GM12891 (cell line): ENCODE results near the gene CCNA2.

Source experiments
- DNase-seq: peaks from one replicate; pipeline ENCODE4 v3.0.0; 2011; ENCODE audit warnings: low spot score; ENCODE audit not compliant: insufficient read length
- FAIRE-seq: peaks from 2 replicates; lab custom pipeline; 2011; peaks lifted over from hg19 to GRCh38; lab: Jason Lieb, UNC
- PAX5 ChIP-seq: IDR thresholded peaks from 2 replicates; pipeline ENCODE4 v1.6.1; 2011; ENCODE audit warnings: low read length, moderate library complexity, mild to moderate bottlenecking; ENCODE audit not compliant: insufficient read depth, severe bottlenecking
- POLR2A ChIP-seq: IDR thresholded peaks from 2 replicates; pipeline ENCODE4 v1.6.1; 2011; ENCODE audit warnings: low read depth, low read length, control low read depth
- POLR2AphosphoS5 ChIP-seq: IDR thresholded peaks from 2 replicates; pipeline ENCODE4 v1.6.1; 2011; ENCODE audit warnings: low read depth, low read length, control low read depth
- POU2F2 ChIP-seq: IDR thresholded peaks from 2 replicates; pipeline ENCODE4 v1.6.1; 2011; ENCODE audit warnings: low read depth, mild to moderate bottlenecking, control low read depth, low read length, moderate library complexity
- SPI1 ChIP-seq: IDR thresholded peaks from 2 replicates; pipeline ENCODE4 v1.6.1; 2011; ENCODE audit warnings: low read depth, low read length, control low read depth
- TAF1 ChIP-seq: IDR thresholded peaks from 2 replicates; pipeline ENCODE4 v1.6.1; 2011; ENCODE audit warnings: low read depth, low read length, control low read depth

The CCNA2 gene

DNA sequence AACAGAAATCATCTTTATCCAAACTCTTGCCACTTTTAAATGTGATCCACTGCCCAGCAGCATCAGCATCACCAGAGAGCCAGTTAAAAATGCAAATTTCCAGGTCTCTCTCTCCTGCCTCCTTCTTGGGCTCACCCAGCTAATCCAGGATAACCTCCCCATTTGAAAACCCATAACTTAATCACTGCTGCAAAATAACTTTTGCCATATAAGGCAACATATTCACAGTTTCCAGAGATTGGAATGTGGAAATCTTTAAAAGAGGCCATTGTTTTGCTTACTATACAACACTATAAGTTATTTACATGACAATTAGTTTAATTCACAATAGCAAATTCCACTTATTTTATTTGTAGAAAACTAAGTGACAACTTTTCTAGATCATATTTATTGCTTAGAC lies 27.4 kb downstream of the CCNA2 start:
- DNase-seq (no peak), FAIRE-seq (no peak)
- TF ChIP-seq POLR2AphosphoS5 (no peak), TAF1 (no peak)

- FAIRE-seq (no peak), DNase-seq (no peak)
- TF ChIP-seq POLR2AphosphoS5, result no peak
- no peak for TF ChIP-seq PAX5
- no peak for TF ChIP-seq POLR2A
- no peak for TF ChIP-seq POU2F2
- TF ChIP-seq SPI1, result no peak
- TF ChIP-seq TAF1, result no peak
Observed at GRCh38 chr4:121794505-121795188, 29.0 kb downstream of the CCNA2 start.

GRCh38 chr4:121792966-121793365 lies 30.7 kb downstream of the CCNA2 start:
- TF ChIP-seq POLR2A, result no peak
- TF ChIP-seq POLR2AphosphoS5, result no peak
- no peak for DNase-seq
- FAIRE-seq, result no peak

GRCh38 chr4:121791481-121791880 lies 32.2 kb downstream of the CCNA2 start:
- DNase-seq (no peak), FAIRE-seq (no peak)
- TF ChIP-seq PAX5 (no peak), SPI1 (no peak), POLR2A (no peak), POLR2AphosphoS5 (no peak), POU2F2 (no peak), TAF1 (no peak)

- no peak for TF ChIP-seq SPI1
- TF ChIP-seq TAF1, result no peak
- TF ChIP-seq POLR2A, result no peak
- no peak for TF ChIP-seq POLR2AphosphoS5
- no peak for TF ChIP-seq PAX5
- no peak for TF ChIP-seq POU2F2
- DNase-seq (no peak), FAIRE-seq (no peak)
Observed at GRCh38 chr4:121790976-121791375, 32.7 kb downstream of the CCNA2 start.

DNA sequence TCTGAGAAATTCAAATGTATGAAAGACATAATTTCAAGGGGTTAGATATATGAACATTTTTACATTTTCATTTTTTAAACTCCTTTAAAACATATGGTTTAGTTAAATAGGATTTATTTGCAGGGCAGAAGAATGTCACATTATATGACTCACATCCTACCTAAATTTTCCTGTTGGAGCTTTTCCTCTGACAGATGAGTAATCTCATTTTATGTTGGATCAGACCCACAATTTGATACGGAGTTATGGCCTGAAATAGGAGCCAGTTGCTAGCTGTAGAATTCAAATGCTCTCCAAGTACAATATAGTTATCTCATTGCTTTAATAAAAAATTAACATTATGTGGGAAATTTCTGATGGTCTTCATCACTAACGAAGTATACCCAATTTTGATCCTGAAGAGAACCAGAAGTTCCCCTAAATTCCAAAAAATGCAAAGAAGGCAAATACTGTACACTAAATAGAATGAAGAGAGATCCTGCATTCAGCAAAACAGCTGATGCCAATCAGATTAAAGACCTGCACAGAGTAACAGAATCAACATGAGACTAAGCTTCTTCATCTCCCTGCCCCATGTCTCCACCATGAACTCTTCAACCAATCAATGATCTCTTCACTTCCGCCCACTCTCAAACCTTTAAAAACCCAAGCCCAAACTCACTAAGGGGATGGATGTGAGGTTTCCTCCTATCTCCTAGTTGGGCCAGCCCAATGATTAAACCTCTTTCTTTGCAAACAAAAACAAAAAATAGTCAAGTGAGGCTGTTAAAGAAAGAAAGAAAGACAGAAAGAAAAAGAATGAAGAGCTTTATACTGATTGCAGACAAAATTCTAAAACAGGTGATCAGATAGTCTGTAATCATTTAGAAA lies 33.5 kb downstream of the CCNA2 start:
- DNase-seq (no peak), FAIRE-seq (no peak)
- no peak for TF ChIP-seq TAF1
- no peak for TF ChIP-seq PAX5
- TF ChIP-seq SPI1, result no peak
- TF ChIP-seq POU2F2, result no peak
- TF ChIP-seq POLR2AphosphoS5, result no peak
- TF ChIP-seq POLR2A, result no peak

GRCh38 chr4:121789455-121789854 lies 34.2 kb downstream of the CCNA2 start:
- TF ChIP-seq POLR2AphosphoS5, result no peak
- TF ChIP-seq SPI1, result no peak
- no peak for TF ChIP-seq PAX5
- no peak for TF ChIP-seq POU2F2
- no peak for TF ChIP-seq POLR2A
- TF ChIP-seq TAF1, result no peak
- FAIRE-seq (no peak), DNase-seq (no peak)

DNA sequence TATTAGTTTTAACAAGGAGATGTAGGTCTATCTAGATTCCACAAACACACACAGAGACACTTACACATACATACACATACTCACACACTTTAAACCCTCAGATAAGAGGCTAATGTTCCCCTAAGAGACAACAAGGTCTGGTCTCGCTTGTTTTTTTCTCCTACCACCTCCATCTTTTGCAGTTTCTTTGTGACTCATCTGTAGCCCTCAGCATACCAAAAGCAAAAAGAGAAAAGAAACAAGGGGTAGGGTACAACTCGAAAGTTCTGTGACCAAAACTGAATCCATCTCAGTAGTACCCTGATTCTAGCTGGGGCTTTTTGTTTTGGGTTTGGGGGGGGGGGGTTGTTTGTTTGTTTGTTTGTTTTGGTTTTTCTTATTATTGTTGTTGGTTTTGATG lies 34.8 kb downstream of the CCNA2 start:
- TF ChIP-seq TAF1 (no peak), PAX5 (no peak), POLR2AphosphoS5 (no peak), POLR2A (no peak), SPI1 (no peak), POU2F2 (no peak)
- no peak for FAIRE-seq
- DNase-seq, result no peak

DNA sequence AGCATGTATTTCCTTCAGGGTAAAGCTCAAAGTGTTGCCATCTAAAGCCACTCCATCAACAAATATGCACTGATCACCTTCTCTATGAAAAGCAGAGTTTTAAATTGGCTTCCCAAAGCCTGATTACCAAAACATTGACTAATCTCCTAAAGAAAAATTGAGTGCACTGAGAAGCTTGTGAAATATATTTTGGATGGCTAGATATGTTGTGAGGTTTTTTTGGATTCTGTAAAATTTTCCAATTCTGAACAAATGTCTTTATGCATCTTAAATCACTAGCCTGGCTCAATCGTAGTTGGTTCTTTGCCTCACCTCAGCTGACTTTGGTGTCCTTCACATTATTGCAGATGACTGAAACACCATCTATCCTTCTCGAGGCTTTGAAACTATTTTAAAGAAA lies 37.5 kb downstream of the CCNA2 start:
- FAIRE-seq, result no peak
- TF ChIP-seq POLR2AphosphoS5 (no peak), POU2F2 (no peak), TAF1 (no peak), SPI1 (no peak), POLR2A (no peak), PAX5 (no peak)

DNA sequence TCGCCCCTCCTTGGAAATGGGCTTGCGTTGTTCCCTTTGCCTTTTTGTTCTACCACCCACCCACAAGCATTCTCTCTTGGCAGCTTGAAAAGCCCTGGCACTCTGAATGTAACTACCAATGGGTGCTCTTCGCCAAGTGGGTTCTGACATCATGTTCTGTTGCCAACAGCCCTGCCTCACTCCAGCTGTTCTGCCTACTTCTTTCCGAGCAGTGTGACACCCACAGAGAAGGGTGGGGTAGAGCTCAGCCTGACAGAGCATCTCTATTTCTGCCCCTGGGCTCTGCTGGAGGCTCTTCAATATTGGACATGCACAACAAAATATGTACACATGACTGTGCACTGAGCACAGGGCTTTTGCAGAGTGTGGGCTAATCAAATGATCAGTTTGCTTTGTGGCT lies 38.2 kb downstream of the CCNA2 start:
- TF ChIP-seq PAX5 (no peak), POLR2A (no peak)
- FAIRE-seq, result no peak
- DNase-seq, result no peak

More for the DNA sequence above, 37.5 kb downstream of the CCNA2 start:
- DNase-seq, result no peak

DNA sequence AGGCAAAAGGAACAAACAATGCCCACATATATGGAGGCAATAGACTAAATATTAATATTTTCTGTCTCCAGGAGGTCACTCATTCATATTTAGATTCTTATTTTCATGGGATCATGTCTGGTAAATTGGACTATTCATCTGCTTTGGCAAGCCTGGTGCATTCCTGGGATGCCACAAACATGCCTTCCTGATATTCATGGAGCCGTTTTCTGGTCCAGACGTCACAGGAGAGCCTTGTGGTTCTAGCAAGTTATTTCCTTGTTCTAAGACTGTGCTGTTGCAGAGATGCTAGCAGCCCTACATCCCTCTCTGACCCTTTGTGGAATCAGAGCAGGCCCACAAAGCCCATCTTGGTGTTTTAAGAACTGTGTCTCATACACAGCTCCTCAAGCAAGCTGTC lies 38.7 kb downstream of the CCNA2 start:
- FAIRE-seq, result no peak
- no peak for DNase-seq
- no peak for TF ChIP-seq PAX5
- no peak for TF ChIP-seq POLR2AphosphoS5
- no peak for TF ChIP-seq POU2F2
- TF ChIP-seq TAF1, result no peak
- TF ChIP-seq POLR2A, result no peak
- TF ChIP-seq SPI1, result no peak
